H9 (cell line): ENCODE measurements around the gene ACER1. TPM values are rescaled to one million over a fixed set of nuclear protein-coding genes. Genes with fewer than 3 reads are reported as not detected.
A peak's percentile ranks its signal among the peaks of the same experiment; 100 is the strongest.

Experiments
- DNase-seq: peaks from one replicate; pipeline ENCODE4 v3.0.0-alpha.2; 2017
- H2AFZ ChIP-seq: one replicate; pipeline ENCODE4 v1.6.1; 2013; ENCODE audit warnings: mild to moderate bottlenecking, low read length, control low read depth, moderate library complexity
- H2AK5ac ChIP-seq: 2 replicates; pipeline ENCODE4 v1.6.1; 2013; ENCODE audit warnings: low read length, control low read depth, mixed read lengths; ENCODE audit not compliant: insufficient read length
- H2BK120ac ChIP-seq: one replicate; pipeline ENCODE4 v1.6.1; 2013; ENCODE audit warnings: low read depth, mild to moderate bottlenecking, low read length, control low read depth, inconsistent platforms; ENCODE audit not compliant: poor library complexity, severe bottlenecking
- H2BK12ac ChIP-seq: 2 replicates; pipeline ENCODE4 v1.6.1; 2013; ENCODE audit warnings: low read length, control low read depth, mixed read lengths, low read depth; ENCODE audit not compliant: insufficient read length
- H2BK15ac ChIP-seq: 2 replicates; pipeline ENCODE4 v1.6.1; 2013; ENCODE audit warnings: low read depth, low read length, control low read depth
- H2BK20ac ChIP-seq: one replicate; pipeline ENCODE4 v1.6.1; 2013; ENCODE audit warnings: low read depth, mild to moderate bottlenecking, low read length, control low read depth, inconsistent platforms; ENCODE audit not compliant: poor library complexity, severe bottlenecking
- H2BK5ac ChIP-seq: 2 replicates; pipeline ENCODE4 v1.6.1; 2013; ENCODE audit warnings: low read length, control low read depth, mixed read lengths; ENCODE audit not compliant: insufficient read length
- H3K14ac ChIP-seq: 2 replicates; pipeline ENCODE4 v1.6.1; 2013; ENCODE audit warnings: low read length, control low read depth; ENCODE audit not compliant: insufficient read depth
- H3K18ac ChIP-seq: 2 replicates; pipeline ENCODE4 v1.6.1; 2013; ENCODE audit warnings: low read depth, mild to moderate bottlenecking, mixed read lengths, low read length, control low read depth; ENCODE audit not compliant: insufficient read length
- H3K23ac ChIP-seq: 2 replicates; pipeline ENCODE4 v1.6.1; 2013; ENCODE audit warnings: low read length, control low read depth, mixed read lengths, low read depth; ENCODE audit not compliant: insufficient read length
- H3K23me2 ChIP-seq: 2 replicates; pipeline ENCODE4 v1.6.1; 2013; ENCODE audit warnings: low read depth, mild to moderate bottlenecking, mixed read lengths, low read length, control low read depth; ENCODE audit not compliant: insufficient read length, poor library complexity, severe bottlenecking
- H3K27ac ChIP-seq: 2 replicates; pipeline ENCODE4 v1.5.1; 2013; ENCODE audit warnings: low read length, control low read depth, mixed read lengths, low read depth; ENCODE audit not compliant: insufficient read length
- H3K27me3 ChIP-seq: 2 replicates; pipeline ENCODE4 v1.6.1; 2013; ENCODE audit warnings: low read length, control low read depth, inconsistent platforms; ENCODE audit not compliant: insufficient read depth
- H3K4ac ChIP-seq: 2 replicates; pipeline ENCODE4 v1.6.1; 2013; ENCODE audit warnings: low read depth, mild to moderate bottlenecking, control low read depth, inconsistent platforms, low read length, moderate library complexity
- H3K4me1 ChIP-seq: 2 replicates; pipeline ENCODE4 v1.6.1; 2013; ENCODE audit warnings: low read length, control low read depth, inconsistent platforms; ENCODE audit not compliant: insufficient read depth
- H3K4me2 ChIP-seq: 2 replicates; pipeline ENCODE4 v1.6.1; 2013; ENCODE audit warnings: low read length, control low read depth, mixed read lengths; ENCODE audit not compliant: insufficient read length, insufficient read depth
- H3K56ac ChIP-seq: 2 replicates; pipeline ENCODE4 v1.6.1; 2013; ENCODE audit warnings: low read depth, mild to moderate bottlenecking, mixed read lengths, low read length, control low read depth; ENCODE audit not compliant: insufficient read length
- H3K79me1 ChIP-seq: 2 replicates; pipeline ENCODE4 v1.6.1; 2013; ENCODE audit warnings: low read depth, mild to moderate bottlenecking, moderate library complexity, low read length, control low read depth, inconsistent platforms; ENCODE audit not compliant: insufficient read depth, poor library complexity, severe bottlenecking
- H3K79me2 ChIP-seq: 2 replicates; pipeline ENCODE4 v1.6.1; 2013; ENCODE audit warnings: low read length, control low read depth, inconsistent platforms; ENCODE audit not compliant: insufficient read depth
- H3K9ac ChIP-seq: 2 replicates; pipeline ENCODE4 v1.6.1; 2013; ENCODE audit warnings: low read length, control low read depth, mixed read lengths; ENCODE audit not compliant: insufficient read length; ENCODE audit errors: extremely low read depth
- H3K9me3 ChIP-seq: one replicate; pipeline ENCODE4 v1.6.1; 2013; ENCODE audit warnings: low read depth, low read length, inconsistent platforms; ENCODE audit not compliant: control insufficient read depth
- H3T11ph ChIP-seq: one replicate; pipeline ENCODE4 v1.6.1; 2013; ENCODE audit warnings: mild to moderate bottlenecking, low read length, control low read depth, inconsistent platforms
- H4K20me1 ChIP-seq: one replicate; pipeline ENCODE4 v1.6.1; 2013; ENCODE audit not compliant: control insufficient read depth, insufficient read length, insufficient read depth
- H4K5ac ChIP-seq: 2 replicates; pipeline ENCODE4 v1.6.1; 2013; ENCODE audit warnings: low read depth, mild to moderate bottlenecking, mixed read lengths, low read length, control low read depth; ENCODE audit not compliant: insufficient read length
- H4K8ac ChIP-seq: replicated peaks from 2 replicates; pipeline ENCODE4 v1.6.1; 2013; ENCODE audit warnings: low read length, control low read depth, mixed read lengths, low read depth; ENCODE audit not compliant: insufficient read length
- H4K91ac ChIP-seq: 2 replicates; pipeline ENCODE4 v1.6.1; 2013; ENCODE audit warnings: low read depth, mild to moderate bottlenecking, moderate library complexity, mixed read lengths, low read length, control low read depth; ENCODE audit not compliant: insufficient read length
- H3K27ac Mint-ChIP-seq, 3 experiments: 2 replicates in 2 of 3; 3 replicates in 1 of 3; pipeline ENCODE4 v1.8.0; 2020 to 2021; ENCODE audit warnings: mixed read lengths in 3 of 3, mild to moderate bottlenecking in 1 of 3, moderate library complexity in 1 of 3
- H3K27me3 Mint-ChIP-seq: 2 replicates; pipeline ENCODE4 v1.8.0; 2021; ENCODE audit warnings: low read depth, mild to moderate bottlenecking, moderate library complexity, mixed read lengths
- H3K36me3 Mint-ChIP-seq, 3 experiments: 2 replicates in 2 of 3; 3 replicates in 1 of 3; pipeline ENCODE4 v1.8.0; 2020 to 2021; ENCODE audit warnings: low read depth in 3 of 3, mixed read lengths in 3 of 3; ENCODE audit not compliant: insufficient read depth in 1 of 3
- H3K4me1 Mint-ChIP-seq, 2 experiments: 2 replicates each; pipeline ENCODE4 v1.8.0; 2020; ENCODE audit warnings: mixed read lengths in 2 of 2
- H3K4me3 Mint-ChIP-seq, 2 experiments: 2 replicates in 1 of 2; 3 replicates in 1 of 2; pipeline ENCODE4 v1.8.0; 2020 to 2021; ENCODE audit warnings: mild to moderate bottlenecking in 2 of 2, mixed read lengths in 2 of 2, moderate library complexity in 1 of 2
- H3K9me3 Mint-ChIP-seq, 2 experiments: 2 replicates in 1 of 2; 3 replicates in 1 of 2; pipeline ENCODE4 v1.8.0; 2020; ENCODE audit warnings: mild to moderate bottlenecking in 2 of 2, mixed read lengths in 2 of 2, moderate library complexity in 1 of 2
- WGBS: extraction: QIAGEN DNeasy Blood & Tissue Kit; methylation state at CpG from one replicate; pipeline ENCODE4 v1.1.7; 2013; ENCODE audit warnings: missing lambda C conversion rate, low lambda C conversion rate, mixed read lengths; ENCODE audit not compliant: insufficient read length; ENCODE audit errors: extremely low coverage; 5-methylcytosine and 5-hydroxymethylcytosine counted together
- total RNA-seq: library from RNA; stranded (reverse); gene quantifications from 2 replicates; pipeline ENCODE4 v1.2.1, GENCODE V29; 2021
- TF ChIP-seq, protein P1 (sequence below): fragments of 200-600 bp; sonication (generic); conservative IDR thresholded peaks from 3 replicates; pipeline ENCODE4 v1.8.0; 2021; ENCODE audit warnings: antibody characterized with exemption, mild to moderate bottlenecking

The ACER1 gene
- total RNA-seq, 1 experiment from 2014 or later = not detected

DNA sequence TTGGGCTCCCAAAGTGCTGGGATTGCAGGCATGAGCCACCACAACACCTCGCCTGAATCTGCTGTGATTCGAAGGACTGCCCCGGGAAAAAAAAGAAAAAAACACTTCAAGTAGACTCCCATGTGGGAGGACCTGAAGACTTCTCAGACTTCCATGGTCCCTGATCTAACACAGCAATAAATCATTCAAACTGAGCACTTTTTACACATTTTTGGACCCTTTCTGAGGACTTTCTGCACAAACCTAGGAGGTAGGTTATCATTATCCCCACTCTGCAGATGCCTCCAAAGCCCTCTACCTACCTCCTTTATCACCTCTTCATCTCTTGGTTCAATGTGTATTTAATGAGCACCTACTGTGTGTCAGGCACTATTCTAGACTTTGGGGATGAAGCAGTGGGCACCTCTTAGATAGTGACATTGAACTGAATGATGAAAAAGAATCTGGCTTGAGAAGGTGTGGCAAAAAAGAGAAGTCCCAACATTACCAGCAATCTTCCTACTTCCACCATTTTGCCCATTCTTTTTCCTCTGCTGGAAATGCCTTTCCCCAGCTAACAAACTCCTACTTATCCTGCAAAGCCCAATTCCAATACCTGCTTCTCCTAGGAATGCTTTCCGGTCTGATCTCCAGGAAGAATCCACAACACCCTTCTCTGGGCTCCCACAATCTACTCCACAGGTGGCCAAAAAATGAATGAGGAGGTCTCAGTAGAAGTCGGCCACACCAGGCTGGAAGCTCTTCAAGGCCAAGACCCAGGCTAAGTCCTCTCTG, 26.3 kb upstream of the ACER1 start:
- Histone ChIP-seq H3K14ac (no peak overlapping the region), H2BK12ac (no peak overlapping the region), H4K8ac (no peak overlapping the region), H3K79me2 (no peaks in the 10 kb centered on the region), H3K18ac (no peak overlapping the region), H3K23me2 (peaks cover 7% of the 10 kb centered on the region), H2BK120ac (no peak overlapping the region), H3K27me3 (no peaks in the 10 kb centered on the region), H3K23ac (no peak overlapping the region), H4K20me1 (no peaks in the 10 kb centered on the region), H3K79me1 (no peaks in the 10 kb centered on the region), H3K9ac (no peak overlapping the region), H2AK5ac (no peak overlapping the region), H2BK5ac (no peak overlapping the region), H3K9me3 (no peaks in the 10 kb centered on the region), H2BK20ac (no peak overlapping the region), H3K4ac (no peak overlapping the region), H3K27ac (no peak overlapping the region), H3K56ac (no peak overlapping the region), H3K4me2 (no peak overlapping the region), H4K5ac (no peak overlapping the region), H3T11ph (no peak overlapping the region), H2AFZ (no peak overlapping the region), H3K4me1 (no peaks in the 10 kb centered on the region), H2BK15ac (no peak overlapping the region), H4K91ac (no peak overlapping the region)
- TF ChIP-seq, protein P1, sequence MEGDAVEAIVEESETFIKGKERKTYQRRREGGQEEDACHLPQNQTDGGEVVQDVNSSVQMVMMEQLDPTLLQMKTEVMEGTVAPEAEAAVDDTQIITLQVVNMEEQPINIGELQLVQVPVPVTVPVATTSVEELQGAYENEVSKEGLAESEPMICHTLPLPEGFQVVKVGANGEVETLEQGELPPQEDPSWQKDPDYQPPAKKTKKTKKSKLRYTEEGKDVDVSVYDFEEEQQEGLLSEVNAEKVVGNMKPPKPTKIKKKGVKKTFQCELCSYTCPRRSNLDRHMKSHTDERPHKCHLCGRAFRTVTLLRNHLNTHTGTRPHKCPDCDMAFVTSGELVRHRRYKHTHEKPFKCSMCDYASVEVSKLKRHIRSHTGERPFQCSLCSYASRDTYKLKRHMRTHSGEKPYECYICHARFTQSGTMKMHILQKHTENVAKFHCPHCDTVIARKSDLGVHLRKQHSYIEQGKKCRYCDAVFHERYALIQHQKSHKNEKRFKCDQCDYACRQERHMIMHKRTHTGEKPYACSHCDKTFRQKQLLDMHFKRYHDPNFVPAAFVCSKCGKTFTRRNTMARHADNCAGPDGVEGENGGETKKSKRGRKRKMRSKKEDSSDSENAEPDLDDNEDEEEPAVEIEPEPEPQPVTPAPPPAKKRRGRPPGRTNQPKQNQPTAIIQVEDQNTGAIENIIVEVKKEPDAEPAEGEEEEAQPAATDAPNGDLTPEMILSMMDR = no peak
- Mint-ChIP-seq H3K9me3 (peaks cover 0 to 4% of the 10 kb centered on the region in 2 experiments; a peak in 1 of 5 replicates), H3K36me3 (peaks cover 5 to 12% (median 8%) of the 10 kb centered on the region in 3 experiments), H3K4me1 (peaks cover 4 to 11% of the 10 kb centered on the region in 2 experiments; a peak in 3 of 4 replicates), H3K27ac (no peak overlapping the region), H3K4me3 (peak overlapping the region in 1 of 2 experiments; percentile 9; a peak in 1 of 5 replicates), H3K27me3 (peaks cover 3% of the 10 kb centered on the region)
- WGBS = no CpG with 5 or more reads among the region's 5 CpGs
- DNase-seq = no peak
